ENCODE measurements around the gene EIF4ENIF1. TPM values are rescaled to one million over a fixed set of nuclear protein-coding genes. Genes with fewer than 3 reads are reported as not detected.
"Not testable (repeated sequence)": the region's sequence is repeated elsewhere in the genome, so short reads cannot be mapped to it uniquely, and the experiment has no call there.

The EIF4ENIF1 gene
- total RNA-seq, 3 donors from 2014 or later, result 25.0 to 42.0 (median 33.9) TPM

GRCh38 chr22:31439808-31440207, 49.8 kb downstream of the EIF4ENIF1 start:
- no peaks in the 10 kb centered on the region for H3K36me3 ChIP-seq (ENCODE audit: low read depth)
- ATAC-seq (no peak), DNase-seq (no peak)
- H3K4me3 ChIP-seq, result no peak overlapping the region
- intact Hi-C loops (cut with DNase I, micrococcal nuclease), result no loop called here
- H3K4me1 ChIP-seq (ENCODE audit: low read depth), result no peaks in the 10 kb centered on the region
- no peaks in the 10 kb centered on the region for H3K9me3 ChIP-seq
- TF ChIP-seq CTCF (IDR thresholded peaks at IDR 0.05), result no peak

- Histone ChIP-seq H3K9me3 (no peaks in the 10 kb centered on the region), H3K4me3 (no peak overlapping the region), H3K36me3 (ENCODE audit: low read depth) (peaks cover 12% of the 10 kb centered on the region), H3K4me1 (ENCODE audit: low read depth) (no peaks in the 10 kb centered on the region)
- no peak for TF ChIP-seq CTCF (IDR thresholded peaks at IDR 0.05)
- no peak for DNase-seq
- intact Hi-C loops (cut with DNase I, micrococcal nuclease), result no loop called here
- no peak for ATAC-seq
These were observed 53.5 kb downstream of the EIF4ENIF1 start for GRCh38 chr22:31436132-31436531.

GRCh38 chr22:31431950-31432349, 57.7 kb downstream of the EIF4ENIF1 start:
- TF ChIP-seq CTCF (IDR thresholded peaks at IDR 0.05), result no peak
- Histone ChIP-seq H3K9me3 (no peaks in the 10 kb centered on the region), H3K4me3 (no peak overlapping the region), H3K4me1 (ENCODE audit: low read depth) (no peaks in the 10 kb centered on the region), H3K36me3 (ENCODE audit: low read depth) (peaks cover 31% of the 10 kb centered on the region)
- DNase-seq (no peak), ATAC-seq (no peak)
- intact Hi-C loops (cut with DNase I, micrococcal nuclease), result no loop called here

- intact Hi-C loops (cut with DNase I, micrococcal nuclease), result no loop called here
- ATAC-seq, result no peak
- H3K4me3 ChIP-seq, result no peak overlapping the region
- no peak for TF ChIP-seq CTCF (IDR thresholded peaks at IDR 0.05)
- H3K4me1 ChIP-seq (ENCODE audit: low read depth), result no peaks in the 10 kb centered on the region
- no peaks in the 10 kb centered on the region for H3K9me3 ChIP-seq
- peaks cover 31% of the 10 kb centered on the region for H3K36me3 ChIP-seq (ENCODE audit: low read depth)
- DNase-seq, result no peak
These were observed 64.2 kb downstream of the EIF4ENIF1 start for GRCh38 chr22:31425331-31426050.

GRCh38 chr22:31402350-31402749, 87.3 kb downstream of the EIF4ENIF1 start:
- ATAC-seq; H3K4me1 ChIP-seq (ENCODE audit: low read depth); H3K36me3 ChIP-seq (ENCODE audit: low read depth); H3K9me3 ChIP-seq; intact Hi-C loops (cut with DNase I, micrococcal nuclease); DNase-seq; H3K4me3 ChIP-seq: not testable (repeated sequence)

- intact Hi-C loops (cut with DNase I, micrococcal nuclease), result no loop called here
- no peak for DNase-seq
- TF ChIP-seq CTCF (IDR thresholded peaks at IDR 0.05), result no peak
These were observed 89.6 kb downstream of the EIF4ENIF1 start for GRCh38 chr22:31400023-31400397.

More at GRCh38 chr22:31400023-31400397, 89.6 kb downstream of the EIF4ENIF1 start:
- Histone ChIP-seq H3K4me3 (peak overlapping the region; percentile 67), H3K36me3 (ENCODE audit: low read depth) (peaks cover 5% of the 10 kb centered on the region), H3K9me3 (no peaks in the 10 kb centered on the region), H3K4me1 (ENCODE audit: low read depth) (peaks cover 9% of the 10 kb centered on the region)
- ATAC-seq, result peak; percentile 28
